ENCODE data around the gene HDAC10.

HDAC10 gene

GRCh38 chr22:50250555-50251476 is at the start of gene HDAC10:
Gene HDAC10, minus strand, starts transcription at chr22:50251265. Its CDS starts 233 bp downstream, at chr22:50251032.
- peaks cover 7% of the 10 kb centered on the region for H3K4me1 ChIP-seq (ENCODE audit: control insufficient read depth, insufficient read depth, low read length)
- H3K9me3 ChIP-seq (ENCODE audit: control insufficient read depth, insufficient read depth, low read length), result no peaks in the 10 kb centered on the region
- H3K27me3 ChIP-seq (ENCODE audit: control insufficient read depth, insufficient read depth, low read length), result no peaks in the 10 kb centered on the region
- peak within 1 kb of the TSS; percentile 18 for H3K27ac ChIP-seq (ENCODE audit: low read depth, low read length)
- peak within 1 kb of the TSS; percentile 80 for H3K4me3 ChIP-seq (ENCODE audit: low read depth, low read length)
- peaks cover 13% of the 10 kb centered on the region for H3K36me3 ChIP-seq (ENCODE audit: control insufficient read depth, insufficient read depth, low read length)
- peak within 1 kb of the TSS; percentile 63 for H3K9ac ChIP-seq (ENCODE audit: low read depth, low read length)

- Histone ChIP-seq H3K4me1 (ENCODE audit: control insufficient read depth, insufficient read depth, low read length) (peaks cover 14% of the 10 kb centered on the region), H3K9ac (ENCODE audit: low read depth, low read length) (no peak overlapping the region), H3K36me3 (ENCODE audit: control insufficient read depth, insufficient read depth, low read length) (no peaks in the 10 kb centered on the region), H3K4me3 (ENCODE audit: low read depth, low read length) (peak overlapping the region; percentile 58; the same call in 1 of the 2 replicates), H3K9me3 (ENCODE audit: control insufficient read depth, insufficient read depth, low read length) (no peaks in the 10 kb centered on the region), H3K27me3 (ENCODE audit: control insufficient read depth, insufficient read depth, low read length) (no peaks in the 10 kb centered on the region), H3K27ac (ENCODE audit: low read depth, low read length) (no peak overlapping the region)
Measured at GRCh38 chr22:50300620-50301257, 49.7 kb upstream of the HDAC10 start.

DNA sequence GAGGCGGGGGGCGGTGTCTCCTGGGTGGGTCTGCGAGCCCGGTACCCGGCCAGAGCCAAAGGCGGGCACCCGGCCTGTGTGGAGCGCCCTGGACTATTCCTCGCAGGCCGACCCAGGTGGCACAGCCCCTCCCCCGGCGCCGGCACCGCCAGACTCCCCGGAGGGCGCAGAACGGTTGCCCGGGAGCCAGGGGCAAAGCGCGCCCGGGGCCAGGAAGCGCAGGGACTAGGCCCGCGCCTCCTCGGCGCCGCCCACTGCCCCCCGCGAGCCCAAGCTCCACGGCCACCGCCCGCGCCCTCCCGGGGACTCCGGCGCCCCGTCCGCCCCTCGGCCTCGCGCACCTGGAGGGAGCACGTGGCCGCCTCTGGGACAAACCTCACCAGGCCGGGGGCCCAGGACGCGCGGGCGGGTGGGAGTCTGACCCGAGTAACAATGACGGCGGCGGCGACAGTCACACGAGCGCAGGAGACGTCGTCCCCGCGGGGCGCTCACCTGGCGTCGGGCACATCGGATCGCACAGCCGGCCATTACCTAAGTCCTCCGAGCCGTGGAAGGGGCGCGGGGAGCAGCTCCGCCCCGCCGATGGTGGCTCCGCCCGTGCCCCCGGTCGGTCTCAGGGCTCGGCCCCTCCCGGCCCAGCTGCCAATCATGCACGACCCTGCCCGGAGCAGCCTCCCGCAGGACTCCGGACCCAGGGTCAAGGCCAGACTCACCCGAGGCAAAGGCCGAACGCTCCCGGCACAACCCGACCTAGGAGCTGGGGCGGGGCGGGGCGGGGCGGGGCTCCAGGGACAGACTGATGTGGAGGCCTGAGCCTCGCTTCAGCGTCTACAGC is 48.9 kb upstream of the HDAC10 start:
- Histone ChIP-seq H3K27me3 (ENCODE audit: control insufficient read depth, insufficient read depth, low read length) (no peaks in the 10 kb centered on the region), H3K27ac (ENCODE audit: low read depth, low read length) (no peak overlapping the region), H3K4me1 (ENCODE audit: control insufficient read depth, insufficient read depth, low read length) (peaks cover 13% of the 10 kb centered on the region), H3K4me3 (ENCODE audit: low read depth, low read length) (peak overlapping the region; percentile 58), H3K36me3 (ENCODE audit: control insufficient read depth, insufficient read depth, low read length) (no peaks in the 10 kb centered on the region), H3K9me3 (ENCODE audit: control insufficient read depth, insufficient read depth, low read length) (no peaks in the 10 kb centered on the region), H3K9ac (ENCODE audit: low read depth, low read length) (no peak overlapping the region; the same call in 1 of the 2 replicates)

DNA sequence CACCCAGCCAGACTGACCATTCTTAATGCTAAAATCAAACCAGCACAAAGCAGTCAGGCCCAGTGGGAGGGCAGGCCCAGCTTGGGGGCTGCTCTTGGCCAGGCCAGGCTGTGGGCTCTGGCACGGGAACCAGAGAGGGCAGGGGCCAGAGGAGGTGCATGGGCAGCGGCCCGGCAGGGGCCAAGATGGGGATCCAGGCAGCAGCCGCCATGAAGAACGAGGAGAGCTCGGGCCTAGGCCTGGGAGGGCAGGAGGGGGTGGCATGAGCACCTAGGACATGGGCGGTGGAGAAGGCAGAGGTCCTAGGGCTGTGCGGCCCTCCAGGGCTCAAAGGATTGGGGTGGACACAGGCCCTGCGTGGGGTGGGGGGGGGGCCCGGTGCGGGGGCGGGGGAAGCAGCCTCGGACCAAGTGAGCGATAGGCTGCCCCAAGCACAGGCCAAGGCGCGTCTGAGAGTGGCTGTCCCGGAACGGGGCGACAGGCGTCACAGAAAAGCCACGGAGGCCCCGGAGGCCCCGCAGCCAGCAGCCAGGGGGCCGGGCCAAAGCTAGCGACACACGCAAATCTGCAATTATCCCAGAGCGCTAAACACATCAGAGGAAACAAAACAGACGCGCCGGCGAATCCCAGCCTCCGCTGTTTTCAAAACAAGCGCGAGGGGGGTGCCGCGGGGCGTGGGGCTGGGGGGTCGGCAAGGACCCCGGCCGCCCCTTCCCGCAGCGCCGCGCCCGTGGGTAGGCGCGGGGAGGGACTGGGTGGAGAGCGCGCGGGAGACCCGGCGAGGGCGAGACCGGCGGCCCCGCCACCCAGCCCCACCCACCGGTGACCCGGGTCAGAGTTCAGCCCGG is 48.1 kb upstream of the HDAC10 start:
- H3K27me3 ChIP-seq (ENCODE audit: control insufficient read depth, insufficient read depth, low read length), result no peaks in the 10 kb centered on the region
- H3K36me3 ChIP-seq (ENCODE audit: control insufficient read depth, insufficient read depth, low read length), result no peaks in the 10 kb centered on the region
- no peak overlapping the region; the same call in 1 of the 2 replicates for H3K9ac ChIP-seq (ENCODE audit: low read depth, low read length)
- H3K9me3 ChIP-seq (ENCODE audit: control insufficient read depth, insufficient read depth, low read length), result no peaks in the 10 kb centered on the region
- peaks cover 16% of the 10 kb centered on the region for H3K4me1 ChIP-seq (ENCODE audit: control insufficient read depth, insufficient read depth, low read length)
- H3K27ac ChIP-seq (ENCODE audit: low read depth, low read length), result no peak overlapping the region
- H3K4me3 ChIP-seq (ENCODE audit: low read depth, low read length), result peak overlapping the region; percentile 58; the same call in 1 of the 2 replicates

- Histone ChIP-seq H3K9ac (ENCODE audit: low read depth, low read length) (no peak overlapping the region), H3K4me3 (ENCODE audit: low read depth, low read length) (no peak overlapping the region), H3K27me3 (ENCODE audit: control insufficient read depth, insufficient read depth, low read length) (no peaks in the 10 kb centered on the region), H3K36me3 (ENCODE audit: control insufficient read depth, insufficient read depth, low read length) (no peaks in the 10 kb centered on the region), H3K27ac (ENCODE audit: low read depth, low read length) (no peak overlapping the region), H3K4me1 (ENCODE audit: control insufficient read depth, insufficient read depth, low read length) (peaks cover 16% of the 10 kb centered on the region), H3K9me3 (ENCODE audit: control insufficient read depth, insufficient read depth, low read length) (no peaks in the 10 kb centered on the region)
Measured at GRCh38 chr22:50298266-50298637, 47.2 kb upstream of the HDAC10 start.

- no peaks in the 10 kb centered on the region for H3K9me3 ChIP-seq (ENCODE audit: control insufficient read depth, insufficient read depth, low read length)
- no peak overlapping the region for H3K4me3 ChIP-seq (ENCODE audit: low read depth, low read length)
- no peak overlapping the region for H3K9ac ChIP-seq (ENCODE audit: low read depth, low read length)
- peaks cover 21% of the 10 kb centered on the region for H3K4me1 ChIP-seq (ENCODE audit: control insufficient read depth, insufficient read depth, low read length)
- no peaks in the 10 kb centered on the region for H3K36me3 ChIP-seq (ENCODE audit: control insufficient read depth, insufficient read depth, low read length)
- H3K27ac ChIP-seq (ENCODE audit: low read depth, low read length), result no peak overlapping the region
- no peaks in the 10 kb centered on the region for H3K27me3 ChIP-seq (ENCODE audit: control insufficient read depth, insufficient read depth, low read length)
Measured at GRCh38 chr22:50297510-50298265, 46.6 kb upstream of the HDAC10 start.

DNA sequence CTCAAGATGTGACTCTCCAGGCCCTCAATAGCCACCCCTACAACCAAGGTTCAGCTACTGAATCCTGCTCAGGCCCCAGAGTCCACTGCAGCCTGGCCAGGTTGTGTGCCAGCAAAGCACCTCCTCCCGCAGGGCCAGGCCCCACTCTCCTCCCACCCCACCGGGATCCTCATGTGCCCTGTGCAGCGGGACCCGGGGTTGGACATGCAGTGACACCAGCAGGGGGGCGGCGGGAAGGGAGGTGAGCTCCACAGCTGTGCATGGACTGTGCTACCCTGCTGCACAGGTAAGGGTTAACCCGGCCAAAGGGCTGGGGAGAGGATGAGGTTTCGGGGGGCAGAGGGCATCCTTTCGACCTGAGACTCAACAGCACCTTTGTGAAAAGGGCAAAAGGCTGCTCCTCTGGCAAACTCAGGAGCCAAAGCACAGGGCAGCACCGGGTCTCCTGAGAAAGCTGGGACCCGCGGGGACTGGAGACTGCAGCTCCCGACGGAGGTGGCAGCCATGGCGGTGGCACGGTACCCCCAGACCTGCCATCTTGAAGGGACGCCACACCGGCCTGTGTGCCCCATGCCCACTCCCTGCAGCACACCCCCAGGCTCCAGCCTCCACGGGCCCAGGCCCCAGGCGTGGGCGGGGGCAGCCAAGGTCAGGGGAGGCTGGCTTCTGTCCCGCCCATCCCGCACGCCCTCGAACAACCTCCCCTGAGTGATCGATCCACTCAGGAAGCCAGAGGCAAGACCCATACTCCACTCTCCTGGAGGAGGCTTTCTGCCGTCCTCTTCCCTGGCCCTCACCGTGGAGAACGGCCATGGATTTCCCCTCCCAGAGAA is 45.8 kb upstream of the HDAC10 start:
- Histone ChIP-seq H3K4me3 (ENCODE audit: low read depth, low read length) (no peak overlapping the region), H3K9me3 (ENCODE audit: control insufficient read depth, insufficient read depth, low read length) (no peaks in the 10 kb centered on the region), H3K36me3 (ENCODE audit: control insufficient read depth, insufficient read depth, low read length) (no peaks in the 10 kb centered on the region), H3K27me3 (ENCODE audit: control insufficient read depth, insufficient read depth, low read length) (no peaks in the 10 kb centered on the region), H3K4me1 (ENCODE audit: control insufficient read depth, insufficient read depth, low read length) (peaks cover 23% of the 10 kb centered on the region), H3K9ac (ENCODE audit: low read depth, low read length) (no peak overlapping the region), H3K27ac (ENCODE audit: low read depth, low read length) (no peak overlapping the region)

GRCh38 chr22:50294319-50294656 is 43.2 kb upstream of the HDAC10 start:
- H3K36me3 ChIP-seq (ENCODE audit: control insufficient read depth, insufficient read depth, low read length), result peaks cover 19% of the 10 kb centered on the region
- H3K27me3 ChIP-seq (ENCODE audit: control insufficient read depth, insufficient read depth, low read length), result no peaks in the 10 kb centered on the region
- H3K4me3 ChIP-seq (ENCODE audit: low read depth, low read length), result no peak overlapping the region
- peaks cover 21% of the 10 kb centered on the region for H3K4me1 ChIP-seq (ENCODE audit: control insufficient read depth, insufficient read depth, low read length)
- no peaks in the 10 kb centered on the region for H3K9me3 ChIP-seq (ENCODE audit: control insufficient read depth, insufficient read depth, low read length)
- H3K27ac ChIP-seq (ENCODE audit: low read depth, low read length), result peak overlapping the region; percentile 89
- no peak overlapping the region for H3K9ac ChIP-seq (ENCODE audit: low read depth, low read length)

Measured in HUES48 (cell line).